ENCODE data around the gene TRAPPC12.

The TRAPPC12 gene

GRCh38 chr2:3459185-3460015, 79.9 kb downstream of the TRAPPC12 start:
- H4K20me1 ChIP-seq, result peaks cover 16 to 76% (median 51%) of the 10 kb centered on the region in 11 experiments; a peak in 20 of 22 replicates
- TF ChIP-seq Cebpa-rat (IDR thresholded peaks at IDR 0.05), result no peak
- H3K9ac ChIP-seq, result peak overlapping the region in 2 of 11 experiments; percentile 23 to 25; a peak in 1 of 22 replicates
- peak overlapping the region in 8 of 11 experiments; percentile 74 to 98 (median 90); a peak in 16 of 22 replicates for H3K4me2 ChIP-seq
- no peak overlapping the region; a peak in 1 of 20 replicates for H3K4me3 ChIP-seq
- H3K27ac ChIP-seq, result no peak overlapping the region
- H3K36me3 ChIP-seq, result peaks cover 0 to 52% (median 21%) of the 10 kb centered on the region in 11 experiments; a peak in 17 of 22 replicates
- peaks cover 0 to 9% (median 0%) of the 10 kb centered on the region in 11 experiments; a peak in 3 of 22 replicates for H3K9me3 ChIP-seq (replicated peaks in 1 of 11)
- peaks cover 20 to 93% (median 80%) of the 10 kb centered on the region in 10 experiments for H3K4me1 ChIP-seq
- peaks cover 17 to 50% (median 35%) of the 10 kb centered on the region in 11 experiments; a peak in 20 of 22 replicates for H3K27me3 ChIP-seq

GRCh38 chr2:3460156-3460555, 80.7 kb downstream of the TRAPPC12 start:
- Histone ChIP-seq H3K27me3 (peaks cover 17 to 42% (median 35%) of the 10 kb centered on the region in 11 experiments; a peak in 19 of 22 replicates), H3K9me3 (replicated peaks in 1 of 11) (peaks cover 0 to 4% (median 0%) of the 10 kb centered on the region in 11 experiments; a peak in 1 of 22 replicates), H3K27ac (no peak overlapping the region), H3K4me3 (no peak overlapping the region), H4K20me1 (peaks cover 14 to 74% (median 44%) of the 10 kb centered on the region in 11 experiments; a peak in 20 of 22 replicates), H3K36me3 (peaks cover 0 to 52% (median 29%) of the 10 kb centered on the region in 11 experiments; a peak in 17 of 22 replicates), H3K9ac (0 out of 22 replicates have a peak overlapping the region, but pooled peaks of 1 of the 11 experiments have one; percentile 25), H3K4me1 (peaks cover 20 to 90% (median 78%) of the 10 kb centered on the region in 10 experiments), H3K4me2 (peak overlapping the region in 8 of 11 experiments; percentile 74 to 98 (median 90); a peak in 15 of 22 replicates)
- no peak for TF ChIP-seq Cebpa-rat (IDR thresholded peaks at IDR 0.05)

GRCh38 chr2:3460831-3461800, 81.6 kb downstream of the TRAPPC12 start:
- peak overlapping the region in 1 of 10 experiments; percentile 40; a peak in 1 of 20 replicates for H3K4me3 ChIP-seq
- H4K20me1 ChIP-seq, result peaks cover 13 to 64% (median 41%) of the 10 kb centered on the region in 11 experiments; a peak in 20 of 22 replicates
- peaks cover 0 to 4% (median 0%) of the 10 kb centered on the region in 11 experiments; a peak in 1 of 22 replicates for H3K9me3 ChIP-seq (replicated peaks in 1 of 11)
- peaks cover 17 to 42% (median 30%) of the 10 kb centered on the region in 11 experiments; a peak in 19 of 22 replicates for H3K27me3 ChIP-seq
- peak overlapping the region; percentile 74 to 98 (median 88) for H3K4me2 ChIP-seq
- peak overlapping the region in 7 of 11 experiments; percentile 27 to 69 (median 52); a peak in 12 of 22 replicates for H3K9ac ChIP-seq
- H3K4me1 ChIP-seq, result peaks cover 20 to 81% (median 70%) of the 10 kb centered on the region in 10 experiments
- H3K36me3 ChIP-seq, result peaks cover 3 to 52% (median 37%) of the 10 kb centered on the region in 11 experiments; a peak in 20 of 22 replicates
- no peak for TF ChIP-seq Cebpa-rat (IDR thresholded peaks at IDR 0.05)
- peak overlapping the region in 5 of 11 experiments; percentile 16 to 60 (median 40); a peak in 3 of 22 replicates for H3K27ac ChIP-seq

- Histone ChIP-seq H3K36me3 (peaks cover 8 to 52% (median 37%) of the 10 kb centered on the region in 11 experiments; a peak in 21 of 22 replicates), H3K27me3 (peaks cover 17 to 42% (median 27%) of the 10 kb centered on the region in 11 experiments; a peak in 19 of 22 replicates), H3K9ac (peak overlapping the region in 9 of 11 experiments; percentile 20 to 69 (median 47); a peak in 18 of 22 replicates), H3K9me3 (replicated peaks in 1 of 11) (no peaks in the 10 kb centered on the region; a peak in 1 of 22 replicates), H3K4me3 (peak overlapping the region in 8 of 10 experiments; percentile 1 to 40 (median 26); a peak in 8 of 20 replicates), H4K20me1 (peaks cover 11 to 62% (median 34%) of the 10 kb centered on the region in 11 experiments; a peak in 20 of 22 replicates), H3K4me1 (peaks cover 20 to 74% (median 65%) of the 10 kb centered on the region in 10 experiments), H3K4me2 (peak overlapping the region; percentile 74 to 98 (median 88)), H3K27ac (peak overlapping the region in 9 of 11 experiments; percentile 9 to 62 (median 40); a peak in 12 of 22 replicates)
- peak in 2 of 11 experiments; percentile 10 to 21; a peak in 2 of 22 replicates for TF ChIP-seq Cebpa-rat (IDR thresholded peaks at IDR 0.05)
Measured at GRCh38 chr2:3461801-3462492, 82.5 kb downstream of the TRAPPC12 start.

- no peak for TF ChIP-seq Cebpa-rat (IDR thresholded peaks at IDR 0.05)
- no peaks in the 10 kb centered on the region for H3K9me3 ChIP-seq (replicated peaks in 1 of 11)
- peaks cover 11 to 60% (median 34%) of the 10 kb centered on the region in 11 experiments; a peak in 20 of 22 replicates for H4K20me1 ChIP-seq
- peaks cover 20 to 71% (median 64%) of the 10 kb centered on the region in 10 experiments for H3K4me1 ChIP-seq
- peak overlapping the region; percentile 18 to 98 (median 83); a peak in 20 of 22 replicates for H3K4me2 ChIP-seq
- H3K36me3 ChIP-seq, result peaks cover 8 to 54% (median 40%) of the 10 kb centered on the region in 11 experiments; a peak in 21 of 22 replicates
- peak overlapping the region in 7 of 11 experiments; percentile 8 to 47 (median 32); a peak in 11 of 22 replicates for H3K9ac ChIP-seq
- H3K27me3 ChIP-seq, result peaks cover 17 to 42% (median 25%) of the 10 kb centered on the region in 11 experiments; a peak in 19 of 22 replicates
- H3K27ac ChIP-seq, result peak overlapping the region in 7 of 11 experiments; percentile 0 to 64 (median 42); a peak in 10 of 22 replicates
- no peak overlapping the region for H3K4me3 ChIP-seq
Measured at GRCh38 chr2:3462493-3463104, 83.1 kb downstream of the TRAPPC12 start.

- peaks cover 20 to 64% (median 57%) of the 10 kb centered on the region in 10 experiments for H3K4me1 ChIP-seq
- peaks cover under 1 to 54% (median 42%) of the 10 kb centered on the region in 11 experiments; a peak in 20 of 22 replicates for H3K36me3 ChIP-seq
- H3K9ac ChIP-seq, result peak overlapping the region in 7 of 11 experiments; percentile 8 to 47 (median 32); a peak in 10 of 22 replicates
Measured at GRCh38 chr2:3463186-3463835, 83.8 kb downstream of the TRAPPC12 start.

More at GRCh38 chr2:3463186-3463835, 83.8 kb downstream of the TRAPPC12 start:
- no peak for TF ChIP-seq Cebpa-rat (IDR thresholded peaks at IDR 0.05)
- Histone ChIP-seq H3K9me3 (replicated peaks in 1 of 11) (no peaks in the 10 kb centered on the region), H3K27me3 (peaks cover 17 to 34% (median 24%) of the 10 kb centered on the region in 11 experiments; a peak in 19 of 22 replicates), H3K4me3 (no peak overlapping the region), H3K4me2 (peak overlapping the region in 10 of 11 experiments; percentile 37 to 98 (median 82); a peak in 18 of 22 replicates), H3K27ac (peak overlapping the region in 6 of 11 experiments; percentile 0 to 64 (median 43); a peak in 11 of 22 replicates), H4K20me1 (peaks cover 9 to 58% (median 27%) of the 10 kb centered on the region in 11 experiments; a peak in 17 of 22 replicates)

Measured in BLaER1 treated with 17β-estradiol and CSF1 and Interleukin-3, amounts not matched to agents 10 nM and 100 nM (cell line).